Stimulated activated CD8-positive, alpha-beta memory T cell treated with anti-CD3 and anti-CD28 coated beads, Interleukin-12 subunit alpha, Interleukin-12 subunit beta, amount 100 ng/mL, for 4 hours (primary cell): ENCODE measurements around the gene TMEM258.

Experiments used
- DNase-seq: peaks from one replicate; pipeline ENCODE4 v3.0.0-alpha.2; 2020; ENCODE audit warnings: low read depth

Gene TMEM258

DNA sequence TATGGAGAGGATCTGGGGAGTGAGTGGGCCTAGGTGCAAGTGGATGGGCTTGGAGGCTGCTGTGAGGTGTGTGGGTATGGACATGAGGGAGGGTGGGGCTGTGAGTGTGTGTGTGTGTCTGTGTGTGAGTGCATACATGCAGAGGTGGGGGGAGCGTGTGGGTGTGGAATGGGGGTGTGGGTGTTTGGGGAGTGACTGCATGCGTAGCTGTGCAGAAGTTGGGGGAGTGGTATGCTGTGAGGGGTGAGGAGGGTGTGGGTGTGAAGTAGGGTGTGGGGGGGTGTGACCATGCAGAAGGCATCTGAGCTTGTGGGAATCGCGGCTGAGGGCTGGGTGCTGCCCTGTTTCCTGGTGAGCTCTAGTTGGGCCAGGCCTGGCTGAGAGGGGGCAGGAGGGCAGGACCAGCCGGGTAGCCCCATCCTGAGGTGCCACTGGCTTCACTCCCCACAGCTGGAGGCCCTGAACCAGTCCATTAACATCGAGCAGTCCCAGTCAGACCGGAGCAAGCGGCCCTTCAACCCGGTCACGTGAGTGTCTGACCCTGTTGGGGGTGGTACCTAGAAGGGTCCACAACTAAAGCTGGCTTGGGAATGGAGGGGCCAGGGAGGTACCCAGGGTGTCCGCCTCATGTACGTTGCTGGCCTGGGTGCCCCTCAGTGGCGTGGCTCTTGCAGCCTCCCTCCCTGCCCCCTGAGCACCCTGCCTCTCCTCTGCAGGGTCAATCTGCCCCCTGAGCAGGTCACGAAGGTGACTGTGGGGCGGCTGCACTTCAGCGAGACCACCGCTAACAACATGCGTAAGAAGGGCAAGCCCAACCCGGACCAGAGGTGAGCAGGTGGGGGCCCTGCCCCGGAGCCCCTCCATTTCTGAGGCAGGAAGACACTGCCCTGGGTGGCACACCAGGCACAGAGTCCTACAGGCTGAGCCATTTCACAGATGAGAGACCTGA, 16.5 kb downstream of the TMEM258 start:
- no peak for DNase-seq

DNA sequence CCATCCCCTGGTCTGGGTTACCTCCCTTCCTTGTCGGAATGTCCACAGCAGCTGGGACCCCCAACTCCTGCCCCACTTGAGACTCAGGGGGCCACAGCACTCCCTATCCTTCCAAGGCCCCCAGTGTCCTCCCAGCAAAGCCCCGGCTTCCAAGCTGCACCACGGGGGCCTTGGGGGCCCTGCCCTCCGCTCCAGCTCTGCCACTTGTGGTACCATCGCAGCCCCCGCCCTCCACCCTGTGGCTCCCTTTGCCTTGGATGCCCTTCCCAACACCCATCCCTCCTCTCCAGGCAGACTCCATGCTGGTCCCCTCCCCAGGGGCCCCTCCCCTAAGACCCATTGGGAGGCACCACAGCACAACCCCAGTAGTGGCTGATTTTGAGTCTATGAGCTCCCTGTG, 17.3 kb downstream of the TMEM258 start:
- no peak for DNase-seq

DNA sequence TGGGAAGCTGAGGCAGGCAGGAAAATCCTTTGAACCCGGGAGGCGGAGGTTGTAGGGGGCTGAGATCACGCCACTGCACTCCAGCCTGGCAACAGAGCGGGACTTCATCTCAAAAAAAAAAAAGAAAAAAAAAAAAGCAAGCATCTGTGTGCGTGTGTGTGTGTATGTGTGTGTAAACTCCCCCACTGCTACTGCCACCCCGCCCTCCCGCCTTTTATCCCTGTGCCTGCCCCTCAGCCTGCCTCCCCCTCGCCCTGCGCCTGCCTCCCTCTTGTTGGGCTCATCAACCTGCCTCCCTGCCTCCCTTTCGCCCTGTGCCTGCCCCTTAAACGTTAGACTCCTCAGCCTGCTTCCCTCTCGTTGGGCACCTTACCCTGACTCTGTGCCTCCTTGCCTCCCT, 18.0 kb downstream of the TMEM258 start:
- no peak for DNase-seq

DNA sequence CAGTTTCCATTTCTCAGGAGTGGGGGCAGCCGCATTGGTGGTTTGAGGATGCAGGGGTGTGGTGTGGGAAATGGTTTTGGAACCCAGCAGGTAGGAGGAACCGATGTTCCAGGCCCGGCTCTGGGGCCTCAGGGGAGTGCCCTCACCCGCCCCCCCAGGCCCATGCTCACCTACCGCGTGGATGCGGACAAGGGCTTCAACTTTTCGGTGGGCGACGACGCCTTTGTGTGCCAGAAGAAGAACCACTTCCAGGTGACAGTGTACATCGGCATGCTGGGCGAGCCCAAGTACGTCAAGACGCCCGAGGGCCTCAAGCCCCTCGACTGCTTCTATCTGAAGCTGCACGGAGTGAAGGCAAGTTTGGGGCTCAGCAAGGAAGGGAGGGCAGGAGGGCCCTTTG, 18.6 kb downstream of the TMEM258 start:
- DNase-seq, result no peak

DNA sequence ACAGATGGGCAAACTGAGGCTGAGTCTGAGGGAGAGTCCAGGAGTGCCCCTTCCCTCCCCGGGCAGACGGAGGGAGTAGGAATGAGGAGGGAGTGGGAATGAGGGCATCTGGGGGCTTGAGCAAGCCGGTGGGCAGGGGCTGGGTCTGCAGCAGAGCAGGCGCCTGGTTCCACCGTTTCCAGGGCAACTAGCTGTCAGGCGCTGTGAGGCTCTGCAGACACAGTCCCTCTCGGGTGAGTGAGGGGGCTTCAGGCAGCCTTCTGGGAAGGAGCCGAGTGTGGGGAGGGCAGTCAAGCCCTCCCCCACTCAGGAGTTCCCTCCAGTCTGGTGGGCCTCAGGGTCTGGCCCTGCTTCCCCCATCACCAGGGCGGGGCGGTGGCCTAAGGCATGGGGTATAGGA, 19.0 kb downstream of the TMEM258 start:
- DNase-seq, result no peak

DNA sequence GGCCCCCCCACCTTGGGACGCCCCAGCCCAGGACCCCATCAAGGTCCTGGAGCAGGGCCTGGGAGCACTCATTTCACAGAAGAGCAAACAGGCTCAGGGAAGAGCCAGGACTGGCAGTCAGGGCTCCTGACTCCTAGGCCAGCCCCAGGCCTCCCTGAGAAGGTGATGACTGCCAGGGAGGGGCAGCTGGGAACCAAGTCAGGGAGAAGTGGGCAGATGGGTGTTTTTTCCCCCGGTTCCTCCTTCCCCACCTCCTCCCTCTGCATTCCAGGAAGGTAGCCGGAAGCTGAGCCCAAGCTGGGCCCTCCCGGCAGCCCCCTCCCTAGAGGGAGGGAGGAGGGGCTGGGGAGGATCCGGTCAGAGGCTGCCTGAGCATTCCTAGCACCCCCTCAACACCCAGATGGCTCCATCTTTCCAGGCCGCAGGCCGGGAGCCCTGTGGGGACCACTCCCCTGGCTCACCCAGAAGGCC, 20.4 kb downstream of the TMEM258 start:
- no peak for DNase-seq

DNA sequence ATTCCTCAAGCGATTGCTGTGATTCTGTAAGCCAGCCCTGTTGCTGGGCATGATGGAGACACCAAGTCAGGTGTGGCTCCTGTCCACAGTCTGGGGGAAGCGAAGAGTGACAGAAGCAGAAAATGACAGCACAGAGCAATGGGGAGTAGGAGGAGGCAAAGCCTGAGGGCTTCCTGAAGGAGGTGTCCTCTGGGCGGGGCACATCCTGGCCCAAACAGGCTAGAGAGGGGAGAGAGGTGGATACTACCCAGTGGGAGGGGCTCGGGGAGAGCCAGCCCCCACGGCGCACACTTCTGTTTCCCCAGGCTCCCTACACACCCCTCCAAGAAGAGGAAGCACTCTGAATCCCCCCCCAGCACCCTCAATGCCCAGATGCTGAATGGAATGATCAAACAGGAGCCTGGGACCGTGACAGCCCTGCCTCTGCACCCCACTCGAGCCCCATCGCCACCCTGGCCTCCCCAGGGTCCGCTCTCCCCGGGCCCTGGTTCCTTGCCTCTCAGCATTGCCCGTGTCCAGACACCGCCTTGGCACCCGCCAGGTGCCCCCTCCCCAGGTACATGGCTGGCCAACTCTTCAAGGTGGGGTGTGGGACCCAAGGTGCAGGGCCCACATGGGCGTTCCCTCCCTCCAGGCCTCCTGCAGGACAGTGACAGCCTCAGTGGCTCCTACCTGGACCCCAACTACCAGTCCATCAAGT, 21.1 kb downstream of the TMEM258 start:
- no peak for DNase-seq

DNA sequence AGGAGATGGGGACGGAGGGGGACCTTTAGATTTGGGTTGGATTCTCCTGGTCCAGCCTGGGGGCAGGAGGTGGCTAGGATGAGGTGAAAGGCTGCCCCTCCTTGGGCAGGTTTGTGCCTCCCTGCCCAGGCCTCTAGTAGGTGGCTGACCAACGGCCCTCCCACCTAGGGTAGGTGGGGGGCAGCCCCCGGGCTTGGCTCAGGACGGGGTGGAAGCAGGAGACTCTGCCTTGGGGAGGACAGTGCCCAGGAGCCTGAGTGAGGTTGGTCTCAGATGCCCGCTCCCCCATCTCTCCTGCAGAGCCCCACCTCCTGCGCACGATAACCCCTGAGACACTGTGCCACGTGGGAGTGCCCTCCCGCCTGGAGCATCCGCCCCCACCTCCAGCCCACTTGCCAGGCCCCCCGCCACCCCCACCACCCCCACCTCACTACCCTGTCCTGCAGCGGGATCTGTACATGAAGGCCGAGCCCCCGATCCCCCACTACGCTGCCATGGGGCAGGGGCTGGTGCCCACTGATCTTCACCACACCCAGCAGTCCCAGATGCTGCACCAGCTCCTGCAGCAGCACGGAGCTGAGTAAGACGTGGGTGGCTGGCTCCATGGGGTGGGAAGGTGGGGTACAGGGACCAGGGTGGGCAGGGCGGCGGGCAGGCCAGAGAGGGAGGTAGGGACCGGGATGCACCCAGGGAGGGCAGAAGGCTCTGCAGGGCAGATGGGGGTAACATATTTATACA, 22.3 kb downstream of the TMEM258 start:
- no peak for DNase-seq

DNA sequence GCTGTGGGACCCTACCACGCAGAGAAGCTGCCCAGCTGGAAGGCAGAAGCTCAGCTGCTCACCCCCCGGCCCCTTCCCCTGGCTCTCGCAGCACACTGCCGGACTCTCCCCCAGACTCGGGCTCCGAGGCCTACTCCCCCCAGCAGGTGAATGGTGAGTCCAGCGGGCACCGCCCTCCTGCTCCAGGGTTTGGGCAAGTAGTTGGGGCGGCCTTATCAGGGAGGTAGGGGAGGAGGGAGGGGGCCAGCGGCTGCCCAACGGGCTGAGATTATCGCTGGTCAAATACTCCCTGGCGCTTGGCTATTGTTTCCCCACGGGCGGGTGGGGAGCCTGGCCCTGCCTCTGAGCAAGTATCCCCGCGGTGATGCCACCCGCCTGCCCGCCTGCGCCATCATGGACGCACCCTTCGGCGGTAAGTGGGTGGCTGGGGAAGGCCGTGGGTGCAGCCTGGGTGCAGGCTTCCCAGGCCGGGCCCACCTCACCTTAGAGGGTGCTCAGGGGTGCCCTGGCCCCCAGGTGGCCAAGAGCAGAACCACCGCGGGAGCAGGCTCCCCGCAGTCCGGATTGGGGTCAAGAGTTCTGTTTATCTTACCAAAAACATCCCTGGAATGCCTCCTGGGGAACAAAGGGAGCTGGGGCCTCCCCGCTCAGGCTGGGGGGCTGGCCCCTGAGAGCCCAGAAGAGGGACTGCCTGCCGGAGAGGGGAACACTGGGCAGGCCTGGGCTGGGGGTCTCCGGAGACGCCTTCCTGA, 23.1 kb downstream of the TMEM258 start:
- no peak for DNase-seq

DNA sequence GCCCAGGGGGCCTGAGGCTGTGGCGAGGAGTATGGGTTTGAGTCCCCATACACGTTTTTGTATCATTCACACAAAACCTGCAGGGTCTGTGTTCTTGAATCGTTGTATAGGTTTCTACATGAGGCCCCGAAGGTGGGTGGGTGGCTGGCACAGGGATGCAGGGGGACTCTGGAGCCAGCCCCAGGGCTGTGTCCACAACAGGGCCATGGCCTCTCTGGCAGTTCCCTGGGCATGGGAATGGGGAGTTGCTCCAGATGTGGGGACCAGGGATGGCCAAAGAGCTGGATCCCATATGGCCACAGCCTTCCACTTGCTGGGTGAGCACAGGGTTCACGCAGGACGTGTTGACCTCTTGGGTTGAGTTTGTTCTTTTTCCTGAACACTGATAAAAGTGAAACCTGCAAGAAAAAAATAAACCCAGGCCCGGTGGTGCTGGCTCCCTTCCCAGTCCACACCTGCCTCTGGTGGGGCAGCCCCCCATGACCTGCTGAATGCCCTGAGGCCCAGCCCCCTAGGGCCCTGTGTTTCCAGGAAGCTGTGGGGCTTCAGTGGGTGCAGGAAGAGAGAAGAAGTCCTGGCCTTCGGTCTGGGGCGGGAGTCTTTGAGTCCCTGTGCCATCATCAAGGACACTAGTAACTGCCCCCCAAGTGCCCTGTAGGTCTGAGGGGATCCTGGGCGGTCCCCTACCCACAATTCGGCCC, 23.9 kb downstream of the TMEM258 start:
- DNase-seq, result no peak

DNA sequence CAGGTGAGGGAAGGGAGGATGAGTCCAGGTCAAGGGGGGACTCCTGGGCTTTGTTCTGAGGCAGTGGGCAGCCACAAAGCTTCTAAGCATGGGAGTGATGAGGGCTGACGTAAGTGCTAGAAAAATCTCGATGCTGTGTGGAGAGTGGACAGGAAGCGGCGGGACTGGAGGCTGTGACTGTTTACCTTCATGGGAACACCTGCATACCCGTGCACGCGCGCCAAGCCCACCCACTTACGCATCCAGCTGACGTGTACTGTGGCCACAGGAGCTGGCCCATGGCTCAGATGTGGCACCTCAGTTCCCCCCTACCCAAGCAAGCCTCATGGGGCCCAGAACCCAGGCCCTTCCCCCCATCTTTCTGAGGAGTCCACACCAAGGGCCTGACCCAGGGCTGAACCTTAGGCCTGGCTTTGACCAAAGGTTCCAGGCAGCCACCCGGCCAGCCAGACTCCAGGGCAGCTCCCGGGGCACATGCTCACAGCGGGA, 26.0 kb downstream of the TMEM258 start:
- no peak for DNase-seq

DNA sequence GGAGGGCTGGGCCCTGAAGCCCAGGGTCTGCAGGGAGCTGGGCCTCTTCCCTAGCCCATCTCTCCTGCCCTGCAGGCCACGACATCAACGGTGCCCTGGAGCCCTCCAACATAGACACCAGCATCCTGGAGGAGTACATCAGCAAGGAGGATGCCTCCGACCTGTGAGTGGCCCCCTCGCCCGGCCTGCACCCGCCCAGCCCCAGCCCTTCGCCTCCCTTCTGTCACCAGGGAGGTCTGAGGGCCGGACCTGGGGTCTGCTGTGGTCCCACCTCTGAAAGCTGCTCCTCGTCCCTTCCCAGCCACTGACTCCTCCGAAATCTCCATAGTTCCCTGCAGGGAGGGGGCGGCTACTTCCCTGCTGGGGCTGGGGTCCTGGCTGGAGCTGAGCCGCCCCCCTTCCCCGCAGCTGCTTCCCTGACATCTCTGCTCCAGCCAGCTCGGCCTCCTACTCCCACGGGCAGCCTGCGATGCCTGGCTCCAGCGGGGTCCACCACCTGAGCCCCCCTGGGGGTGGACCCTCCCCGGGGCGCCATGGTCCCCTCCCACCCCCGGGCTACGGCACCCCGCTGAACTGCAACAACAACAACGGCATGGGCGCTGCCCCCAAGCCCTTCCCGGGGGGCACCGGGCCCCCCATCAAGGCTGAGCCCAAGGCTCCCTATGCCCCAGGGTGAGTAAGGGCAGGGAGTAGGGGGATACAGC, 26.7 kb downstream of the TMEM258 start:
- DNase-seq, result no peak

DNA sequence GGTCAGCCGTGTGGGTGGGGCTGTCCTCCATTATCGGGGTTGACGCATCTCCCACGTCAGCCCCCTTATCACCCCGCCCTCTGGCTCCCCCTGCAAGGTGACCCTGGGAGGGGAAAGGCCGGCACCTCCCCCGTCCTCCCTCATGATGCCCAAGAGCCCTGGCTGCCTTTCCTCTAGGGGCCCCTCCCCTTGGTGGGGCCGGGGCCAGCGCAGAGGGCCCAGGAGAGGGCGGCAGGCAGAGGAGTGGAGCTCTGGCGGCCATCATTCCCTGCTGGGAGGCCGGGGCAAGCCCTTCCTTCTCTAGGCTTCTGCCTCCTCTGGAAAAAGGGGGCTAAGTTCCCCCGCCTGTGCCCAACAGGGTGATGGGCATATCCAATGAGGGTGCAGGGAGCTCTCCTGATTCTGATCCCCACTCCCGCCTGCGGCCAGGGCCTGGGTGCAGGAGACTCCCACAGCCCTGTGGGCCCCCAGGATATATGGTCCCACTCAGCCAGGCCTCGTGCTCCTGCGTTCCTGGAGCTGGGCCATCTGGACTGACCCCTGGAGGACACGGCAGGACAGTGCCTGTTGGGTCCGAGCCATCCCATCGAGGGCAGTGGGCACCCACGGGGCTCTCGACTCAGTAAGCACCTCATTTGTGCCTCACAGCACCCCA, 27.7 kb downstream of the TMEM258 start:
- no peak for DNase-seq

DNA sequence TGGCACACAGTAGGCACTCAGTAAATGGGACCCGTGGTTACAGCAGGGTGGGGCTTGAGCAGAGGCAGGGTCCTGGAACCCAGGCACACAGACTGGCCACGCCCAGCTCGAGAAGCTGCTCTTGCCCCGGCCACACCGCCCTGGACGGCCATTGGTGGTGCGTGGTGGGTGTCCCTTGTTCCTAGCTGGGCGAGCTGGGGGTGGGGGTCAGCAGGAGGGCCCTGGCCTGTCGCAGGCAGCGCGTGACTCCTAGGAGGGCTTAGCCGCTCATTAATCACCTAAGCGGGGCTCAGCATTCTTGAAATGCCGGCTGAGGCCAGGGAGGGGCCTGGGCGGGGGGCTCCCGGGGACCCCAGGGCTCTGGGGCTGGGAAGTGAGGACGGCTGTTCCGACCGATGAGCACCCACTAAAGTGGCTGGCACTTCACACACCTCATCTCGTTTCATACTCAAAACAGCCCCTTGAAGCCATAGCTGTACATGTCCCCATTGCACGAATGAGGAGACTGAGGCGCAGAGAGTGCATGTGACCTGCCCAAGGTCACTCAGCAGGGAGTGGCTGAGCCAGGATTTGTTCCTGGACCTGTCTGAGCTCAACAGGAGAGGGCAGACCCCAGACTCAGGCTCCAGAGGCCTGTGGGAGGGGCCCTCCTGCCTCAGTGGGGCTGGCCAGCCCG, 28.3 kb downstream of the TMEM258 start:
- DNase-seq, result no peak

DNA sequence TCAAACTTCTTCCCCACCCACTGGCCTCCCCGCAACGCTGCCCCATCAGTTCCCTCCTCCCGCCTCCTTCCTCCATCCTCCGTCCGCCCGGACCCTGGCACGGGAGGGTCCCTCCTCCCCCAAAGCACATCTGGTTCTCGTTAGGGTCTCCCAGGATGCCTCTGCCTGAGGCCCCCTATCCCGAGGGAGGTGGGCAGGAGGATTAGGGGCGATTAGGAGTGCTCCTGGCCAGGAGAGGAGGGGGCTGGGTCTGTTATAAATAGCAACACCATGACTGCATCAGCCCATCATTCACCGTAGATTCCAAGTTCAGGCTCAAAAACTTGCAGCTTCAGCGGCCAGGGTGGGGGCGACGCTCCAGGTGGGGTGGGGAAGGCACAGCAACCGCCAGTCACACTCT, 29.6 kb downstream of the TMEM258 start:
- DNase-seq, result no peak

DNA sequence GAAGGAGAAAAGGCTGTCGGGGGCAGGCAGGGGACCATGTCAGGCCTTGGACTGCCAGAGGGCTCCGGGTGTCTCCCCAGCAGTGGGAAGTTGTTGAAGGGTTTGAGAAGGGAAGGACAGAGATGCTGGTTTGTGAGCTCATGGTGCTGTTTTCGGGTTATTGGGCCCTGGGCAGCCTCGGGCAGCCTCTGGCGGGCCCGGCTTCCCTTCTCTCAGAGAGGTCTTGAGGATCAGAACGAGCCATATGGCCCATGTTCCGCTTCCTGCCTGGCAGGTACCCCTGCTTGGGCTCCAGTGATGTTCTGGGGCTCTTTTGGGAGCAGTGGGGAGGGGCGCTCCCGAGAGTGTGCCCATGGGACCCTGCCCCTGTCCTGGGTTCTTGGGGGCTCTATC, 30.2 kb downstream of the TMEM258 start:
- no peak for DNase-seq

DNA sequence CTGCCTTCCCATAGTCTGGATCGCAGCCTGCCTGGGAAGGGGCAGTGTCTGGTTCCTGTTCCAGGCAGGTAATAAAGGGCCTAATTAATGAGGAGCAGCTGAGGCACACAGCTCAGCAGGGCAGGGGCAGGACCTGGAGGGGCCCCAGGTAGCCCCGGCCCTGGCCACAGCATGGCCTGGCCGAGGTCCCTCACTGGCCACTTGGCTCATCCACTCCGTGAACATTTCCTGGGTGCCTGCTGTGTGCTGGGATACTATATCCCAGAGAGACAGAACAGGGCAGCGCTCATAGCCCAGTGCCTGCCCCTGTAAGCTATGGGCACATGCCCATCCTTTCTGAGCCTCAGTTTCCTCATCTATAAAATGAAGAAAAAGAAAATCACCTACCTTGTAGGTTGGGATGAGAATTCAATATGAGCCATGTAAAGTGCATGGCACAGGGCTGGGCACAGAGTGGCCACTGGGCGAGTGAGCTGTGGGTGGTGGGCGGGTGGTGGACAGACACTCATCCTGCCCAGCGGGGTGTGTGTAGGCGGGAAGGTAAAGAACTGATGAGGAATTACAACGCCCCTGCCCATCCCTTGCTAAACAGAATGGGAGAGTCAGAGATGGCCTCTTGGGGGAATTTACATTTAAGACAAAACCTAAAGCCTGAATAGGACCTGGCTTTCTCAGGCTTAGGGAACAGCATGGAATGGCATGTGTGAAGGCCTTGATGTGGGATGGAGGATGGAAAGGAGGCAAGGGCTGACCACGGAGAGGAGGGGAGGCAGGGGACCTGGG, 30.8 kb downstream of the TMEM258 start:
- no peak for DNase-seq

DNA sequence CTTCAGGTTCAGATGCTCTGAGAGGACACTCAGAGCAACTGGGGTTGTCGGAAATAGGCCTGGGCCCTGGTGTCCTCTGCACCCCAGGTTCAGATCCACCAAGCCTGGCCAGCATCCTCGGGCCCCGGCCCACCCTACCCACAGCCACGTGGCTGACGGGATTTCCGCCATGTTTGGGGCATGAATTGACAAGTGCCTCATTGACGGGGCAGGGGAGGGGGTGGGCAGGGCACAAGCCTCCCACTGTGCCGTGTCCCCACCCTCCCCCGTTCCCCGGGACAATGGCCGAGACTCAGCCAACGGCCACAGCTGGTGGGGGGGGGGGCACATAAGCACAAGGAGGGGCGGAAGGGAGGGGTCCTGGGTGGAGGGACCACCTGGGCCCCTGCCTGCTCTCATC, 31.5 kb downstream of the TMEM258 start:
- DNase-seq, result no peak
